IPS DF 4.7 (cell line): ENCODE data around the gene CNTNAP2.

Source experiments
- DNase-seq: peaks from one replicate; pipeline ENCODE4 v3.0.0-alpha.2; 2013; ENCODE audit warnings: low spot score; ENCODE audit errors: extremely low read depth

Gene CNTNAP2

GRCh38 chr7:147607157-147607800 lies 1490.7 kb downstream of the CNTNAP2 start:
- DNase-seq: peak; percentile 83

- DNase-seq: no peak
Measured at GRCh38 chr7:147611431-147611830, 1494.8 kb downstream of the CNTNAP2 start.

- DNase-seq: no peak
Measured at GRCh38 chr7:147635288-147635687, 1518.7 kb downstream of the CNTNAP2 start.

- DNase-seq: no peak
Measured at GRCh38 chr7:147636553-147636952, 1520.0 kb downstream of the CNTNAP2 start.

- DNase-seq: no peak
Measured at GRCh38 chr7:147638566-147638965, 1522.0 kb downstream of the CNTNAP2 start.

GRCh38 chr7:147639037-147639436 lies 1522.4 kb downstream of the CNTNAP2 start:
- no peak for DNase-seq

GRCh38 chr7:147639751-147640150 lies 1523.2 kb downstream of the CNTNAP2 start:
- no peak for DNase-seq

GRCh38 chr7:147640821-147641220 lies 1524.2 kb downstream of the CNTNAP2 start:
- DNase-seq: no peak

- no peak for DNase-seq
Measured at GRCh38 chr7:147646568-147646967, 1530.0 kb downstream of the CNTNAP2 start.

- DNase-seq: no peak
Measured at GRCh38 chr7:147650991-147651390, 1534.4 kb downstream of the CNTNAP2 start.

GRCh38 chr7:147651601-147652000 lies 1535.0 kb downstream of the CNTNAP2 start:
- DNase-seq: no peak

- DNase-seq: no peak
Measured at GRCh38 chr7:147653456-147653855, 1536.9 kb downstream of the CNTNAP2 start.

GRCh38 chr7:147658392-147658967 lies 1541.9 kb downstream of the CNTNAP2 start:
- no peak for DNase-seq

GRCh38 chr7:147659036-147659995 lies 1542.7 kb downstream of the CNTNAP2 start:
- no peak for DNase-seq

GRCh38 chr7:147664541-147664940 lies 1547.9 kb downstream of the CNTNAP2 start:
- DNase-seq: no peak

GRCh38 chr7:147670759-147671158 lies 1554.2 kb downstream of the CNTNAP2 start:
- DNase-seq: no peak

- DNase-seq: no peak
Measured at GRCh38 chr7:147674705-147675104, 1558.1 kb downstream of the CNTNAP2 start.

GRCh38 chr7:147678943-147679342 lies 1562.3 kb downstream of the CNTNAP2 start:
- no peak for DNase-seq

- no peak for DNase-seq
Measured at GRCh38 chr7:147681530-147681929, 1564.9 kb downstream of the CNTNAP2 start.

GRCh38 chr7:147700702-147701101 lies 1584.1 kb downstream of the CNTNAP2 start:
- DNase-seq: no peak

- no peak for DNase-seq
Measured at GRCh38 chr7:147707926-147708325, 1591.3 kb downstream of the CNTNAP2 start.

- DNase-seq: no peak
Measured at GRCh38 chr7:147708871-147709270, 1592.3 kb downstream of the CNTNAP2 start.
